GM18861 (cell line): ENCODE measurements around the gene PZP.

Experiments
- ATAC-seq: cut with Tn5 transposase; IDR thresholded peaks from one replicate; pipeline ENCODE4 v1.9.1; 2021; ENCODE audit not compliant: unreplicated experiment

Gene PZP

DNA sequence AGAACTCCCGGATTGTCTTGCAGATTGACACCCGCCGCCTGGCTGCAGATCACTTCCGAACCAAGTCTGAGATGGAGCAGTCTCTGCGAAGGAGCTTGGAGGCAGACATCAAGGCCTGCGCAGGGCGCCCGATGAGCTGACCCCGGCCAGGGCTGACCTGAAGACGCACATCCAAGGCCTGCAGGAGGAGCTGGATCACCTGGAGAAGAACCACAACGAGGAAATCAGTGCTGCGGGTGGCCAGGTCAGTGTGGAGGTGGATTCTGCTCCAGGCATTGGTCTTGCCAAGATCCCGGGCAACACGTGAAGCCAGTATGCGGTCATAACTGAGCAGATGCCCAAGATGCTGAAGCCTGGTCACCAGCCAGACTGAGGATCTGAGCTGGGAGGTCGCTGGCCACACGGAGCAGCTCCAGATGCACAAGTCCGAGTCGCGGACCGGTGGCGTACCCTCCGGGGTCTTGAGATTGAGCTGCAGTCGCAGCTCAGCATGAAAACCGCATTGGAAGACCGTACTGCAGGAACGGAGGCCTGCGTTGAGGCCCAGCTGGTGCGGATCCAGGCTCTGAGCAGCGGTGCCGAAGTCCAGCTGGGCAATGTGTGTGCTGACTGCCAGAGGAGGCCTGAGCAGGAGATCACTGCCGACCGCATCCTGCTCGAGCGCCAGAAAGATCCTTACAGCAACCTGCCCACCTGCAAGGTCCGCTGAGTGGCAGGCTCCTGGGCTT is 80.1 kb downstream of the PZP start:
- no peak for ATAC-seq

- no peak for ATAC-seq
Measured at GRCh38 chr12:9127484-9127883, 80.7 kb downstream of the PZP start.

GRCh38 chr12:9124383-9125031 is 83.7 kb downstream of the PZP start:
- no peak for ATAC-seq

- ATAC-seq = no peak
Measured at GRCh38 chr12:9123781-9124382, 84.3 kb downstream of the PZP start.

DNA sequence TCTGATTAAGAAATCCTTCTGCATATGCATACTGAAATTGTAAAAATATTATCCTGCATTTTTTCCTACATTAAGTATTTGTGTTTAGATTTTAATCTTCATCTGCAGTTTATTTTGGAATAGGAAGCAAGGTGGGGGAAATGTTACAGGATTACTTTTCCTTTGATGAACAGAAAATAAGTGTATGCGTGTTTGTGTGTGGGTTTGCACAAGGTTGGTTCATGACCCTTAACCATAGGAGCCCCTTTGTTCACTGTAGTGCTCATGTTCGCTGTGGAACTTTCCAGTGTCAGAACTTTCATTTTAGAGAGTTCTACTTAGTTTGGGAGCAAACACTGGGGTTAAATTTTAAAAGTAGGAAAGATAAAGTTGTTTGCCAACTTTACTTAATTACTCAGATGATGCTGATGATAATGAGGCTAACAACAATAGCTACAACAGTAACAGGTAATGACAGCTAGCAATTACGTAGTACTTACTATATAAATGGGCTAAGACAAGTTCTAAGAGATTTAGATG is 86.0 kb downstream of the PZP start:
- ATAC-seq = no peak

- ATAC-seq = no peak
Measured at GRCh38 chr12:9120487-9121184, 87.6 kb downstream of the PZP start.

DNA sequence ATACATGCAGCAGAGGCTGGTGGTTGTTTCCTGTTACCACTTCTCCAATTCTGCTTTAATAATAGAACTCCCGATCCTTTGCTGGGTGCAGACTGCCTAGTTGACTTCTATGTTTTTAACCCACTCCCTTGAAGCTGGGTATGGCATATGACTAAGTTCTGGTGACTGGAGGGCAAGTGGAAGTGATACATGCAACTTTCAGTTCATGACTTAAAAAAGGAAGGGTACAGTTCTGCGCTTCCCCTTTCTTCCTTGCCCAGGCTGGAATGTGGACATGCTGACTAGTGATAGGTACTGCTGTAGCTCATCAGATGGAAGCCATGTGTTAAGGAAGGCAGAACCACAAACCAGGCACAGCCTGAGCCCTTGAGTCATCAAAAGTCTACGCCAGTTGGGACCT is 90.0 kb downstream of the PZP start:
- ATAC-seq = no peak

DNA sequence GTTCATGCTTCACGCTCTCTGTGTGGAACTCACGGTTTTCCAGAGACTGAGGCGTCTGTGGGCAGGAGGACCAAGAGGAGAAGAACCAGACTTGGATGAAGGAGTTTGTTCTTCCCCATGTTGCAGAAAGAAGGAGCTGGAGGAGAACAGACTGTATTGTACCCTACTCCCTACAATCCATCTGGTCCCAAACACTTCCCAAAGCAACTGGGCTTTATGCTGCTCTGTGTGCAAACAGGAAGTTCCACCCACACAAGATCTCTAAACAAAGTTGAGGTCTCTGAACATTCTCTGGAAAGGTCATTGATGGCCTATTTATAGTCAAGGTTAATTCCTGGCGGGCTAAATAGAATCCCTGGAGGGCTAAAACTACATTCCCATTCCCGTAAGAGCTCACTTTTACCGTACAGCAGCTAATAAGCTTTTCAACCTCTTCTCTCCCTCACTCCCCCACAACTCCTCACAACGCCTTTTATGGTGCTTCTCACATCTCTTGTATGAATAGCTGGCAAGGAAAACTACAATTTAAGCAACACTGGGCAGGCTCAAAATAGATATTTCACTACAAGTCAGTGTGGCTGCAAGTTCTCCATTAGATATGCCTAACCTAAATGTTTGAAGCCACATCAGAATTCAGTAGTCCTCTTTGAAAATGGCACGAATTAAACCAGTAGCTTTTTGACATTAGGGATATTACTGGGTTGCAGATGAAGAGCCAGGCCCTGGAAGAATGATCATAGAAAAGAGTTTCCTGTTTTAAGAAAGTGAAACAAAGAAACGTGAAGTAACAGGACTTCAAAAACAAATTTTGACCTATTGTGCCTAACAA is 92.2 kb downstream of the PZP start, which contains the start of gene A2M:
Gene A2M, minus strand, starts transcription at position 189 of the 829 bp plus-strand sequence. Its CDS starts 70 bp downstream, at position 119.
- no peak for ATAC-seq

DNA sequence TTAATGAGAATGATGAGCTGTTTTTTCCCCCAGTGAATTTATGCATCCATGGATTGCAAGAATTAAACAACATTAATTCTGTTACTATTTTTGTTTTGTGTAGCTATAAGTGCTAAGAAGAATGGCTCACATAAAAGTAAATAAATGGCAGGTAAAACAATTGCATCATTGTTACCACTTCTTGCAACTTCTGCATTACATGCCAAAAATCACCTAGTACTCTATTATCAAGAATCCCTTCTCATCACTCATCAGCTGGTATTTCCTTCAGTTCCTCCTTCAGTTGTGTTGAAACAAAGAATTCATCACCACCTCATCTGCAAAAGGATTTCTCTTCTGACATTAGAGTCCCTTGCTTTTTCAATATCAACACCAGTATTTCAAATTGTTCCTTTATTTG is 93.2 kb downstream of the PZP start:
- ATAC-seq = no peak

- ATAC-seq = no peak
Measured at GRCh38 chr12:9113987-9114309, 94.2 kb downstream of the PZP start.

GRCh38 chr12:9113296-9113986 is 94.8 kb downstream of the PZP start:
- no peak for ATAC-seq

DNA sequence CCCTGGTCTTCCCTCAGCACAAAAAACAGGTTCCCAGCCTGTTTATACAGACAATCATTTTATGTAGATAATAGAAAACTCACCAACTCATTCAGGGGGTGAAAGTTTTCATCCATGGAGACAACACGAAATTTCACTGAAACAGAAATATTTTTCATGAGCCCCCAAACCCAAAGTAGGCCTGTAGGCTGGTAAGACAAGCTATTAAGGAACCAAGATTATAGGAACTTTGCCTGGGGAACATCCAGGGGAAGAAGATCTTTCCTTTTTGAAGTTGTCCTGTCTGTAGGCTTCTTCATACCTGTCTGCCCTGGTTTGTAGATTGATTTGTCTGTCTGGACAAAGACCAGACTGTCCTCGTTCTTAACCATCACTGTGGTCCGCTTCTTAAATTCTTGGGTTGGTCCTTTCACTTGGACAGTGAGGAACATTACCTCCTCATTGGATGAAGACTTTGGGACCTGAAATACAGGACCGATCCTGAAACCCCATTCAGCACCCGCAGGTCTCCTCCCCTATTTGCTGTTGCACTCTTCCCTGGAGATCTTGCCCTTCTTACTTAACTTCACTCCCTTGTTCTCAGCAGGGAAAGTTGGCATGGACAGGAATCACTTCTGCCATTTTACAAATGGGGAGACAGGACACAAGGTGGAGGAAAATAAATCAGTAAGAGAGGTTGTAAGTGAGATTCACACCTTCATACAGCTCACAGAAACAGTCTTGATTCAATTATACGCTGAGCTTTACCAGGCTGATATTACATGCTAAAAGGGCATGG is 95.9 kb downstream of the PZP start:
- no peak for ATAC-seq

GRCh38 chr12:9111525-9111924 is 96.7 kb downstream of the PZP start:
- no peak for ATAC-seq

DNA sequence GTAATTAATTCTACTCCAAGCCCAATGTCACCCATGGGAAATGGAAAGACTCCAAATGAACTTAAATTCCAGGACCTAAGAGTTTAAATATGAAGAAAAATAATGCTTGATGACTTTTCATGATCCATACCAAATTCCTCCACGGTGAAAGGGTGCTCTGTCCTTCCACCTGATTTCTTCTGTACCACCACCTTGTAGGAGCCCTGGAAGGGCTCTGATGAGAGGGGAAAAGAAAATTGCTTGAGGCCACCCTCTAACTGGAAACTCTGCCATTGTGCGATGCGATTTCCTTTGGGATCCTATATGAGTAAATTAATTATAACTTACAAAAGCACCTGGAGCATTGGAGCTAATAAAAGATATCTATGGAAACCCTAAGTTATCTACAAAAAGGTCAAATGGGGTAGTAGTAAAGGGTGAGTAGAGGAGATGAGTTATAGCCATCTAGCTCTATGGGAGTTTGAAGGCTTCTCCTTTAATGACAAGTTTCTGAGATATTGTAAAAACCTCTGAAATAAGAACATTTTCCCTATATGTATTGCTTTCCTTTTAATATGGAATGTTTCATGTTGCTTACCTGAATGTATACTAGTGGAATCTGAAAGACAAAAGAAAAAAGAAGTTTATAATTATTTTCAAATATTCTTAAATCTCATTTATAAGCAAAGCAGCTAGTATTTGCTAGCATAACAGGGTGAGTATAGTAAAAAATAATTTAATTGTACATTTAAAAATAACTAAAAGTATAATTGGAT is 98.3 kb downstream of the PZP start:
- no peak for ATAC-seq

DNA sequence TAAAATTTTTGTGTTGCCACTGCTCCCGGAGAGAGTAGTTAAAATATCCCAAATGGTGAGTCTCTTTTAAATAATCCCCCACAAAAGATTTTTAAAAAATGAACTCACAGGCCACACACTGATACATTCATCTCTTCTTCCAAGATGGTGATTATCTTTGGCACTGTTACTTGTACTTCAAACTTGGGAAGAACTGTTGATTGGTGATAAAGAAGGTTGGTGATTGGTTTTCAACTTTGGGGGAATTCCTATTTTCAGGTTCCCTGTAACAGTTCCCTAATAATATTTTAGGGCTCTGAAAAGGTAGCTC is 99.0 kb downstream of the PZP start:
- ATAC-seq = no peak

- ATAC-seq = no peak
Measured at GRCh38 chr12:9108504-9109212, 99.5 kb downstream of the PZP start.

DNA sequence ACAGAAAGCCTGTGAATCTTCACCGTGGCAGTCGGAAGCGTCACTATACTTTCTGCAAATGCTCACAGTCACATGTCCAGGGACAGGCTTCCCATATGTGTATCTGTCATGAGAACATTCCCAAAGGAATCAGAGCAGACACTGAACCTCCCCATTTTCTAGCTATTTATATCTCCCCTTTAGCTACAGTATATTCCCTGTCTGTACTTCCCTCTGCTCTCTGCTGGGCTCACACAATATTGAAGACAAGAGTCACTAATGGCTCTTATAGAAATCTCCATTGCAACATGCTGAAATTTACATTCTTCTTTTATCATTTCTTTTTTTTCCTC is 100.7 kb downstream of the PZP start:
- ATAC-seq = no peak
